NCI-H2081 treated with DMSO at 0.1 percent for 48 hours (cell line): Measurements from ENCODE around the gene NOL4L.

ENCODE experiments used
- DNase-seq: peaks from one replicate; lab custom pipeline; 2025; lab: John Stamatoyannopoulos, UW

The NOL4L gene

DNA sequence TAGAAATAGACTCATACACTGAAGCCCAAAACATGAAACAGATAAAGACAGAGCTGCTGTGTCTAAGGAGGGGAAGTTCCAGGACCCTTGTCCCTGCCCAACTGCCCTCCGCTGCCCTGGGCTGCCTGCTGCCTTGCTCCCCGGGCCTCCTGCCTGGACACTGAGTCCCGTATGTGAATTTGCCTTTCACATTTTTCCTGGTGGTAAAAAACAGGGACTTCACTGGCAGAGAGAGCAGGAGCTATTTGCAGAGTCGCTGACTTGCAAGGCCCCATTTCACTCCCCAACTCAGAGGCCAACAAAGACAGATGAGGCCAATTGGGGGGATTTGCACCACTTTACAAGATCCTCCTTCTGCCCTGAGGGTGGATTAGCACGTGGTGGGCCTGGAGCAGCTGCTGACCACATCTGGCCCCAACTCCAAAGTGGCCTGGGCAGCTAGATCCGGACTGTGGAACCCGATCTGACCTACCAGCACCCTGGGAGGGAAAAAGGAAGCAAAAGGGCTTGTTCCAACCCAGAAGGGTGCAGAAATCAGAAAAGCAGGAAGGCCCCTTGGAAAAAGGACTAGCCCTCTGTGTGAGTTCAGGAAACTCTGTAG lies 61.4 kb downstream of the NOL4L start:
- no peak for DNase-seq

DNA sequence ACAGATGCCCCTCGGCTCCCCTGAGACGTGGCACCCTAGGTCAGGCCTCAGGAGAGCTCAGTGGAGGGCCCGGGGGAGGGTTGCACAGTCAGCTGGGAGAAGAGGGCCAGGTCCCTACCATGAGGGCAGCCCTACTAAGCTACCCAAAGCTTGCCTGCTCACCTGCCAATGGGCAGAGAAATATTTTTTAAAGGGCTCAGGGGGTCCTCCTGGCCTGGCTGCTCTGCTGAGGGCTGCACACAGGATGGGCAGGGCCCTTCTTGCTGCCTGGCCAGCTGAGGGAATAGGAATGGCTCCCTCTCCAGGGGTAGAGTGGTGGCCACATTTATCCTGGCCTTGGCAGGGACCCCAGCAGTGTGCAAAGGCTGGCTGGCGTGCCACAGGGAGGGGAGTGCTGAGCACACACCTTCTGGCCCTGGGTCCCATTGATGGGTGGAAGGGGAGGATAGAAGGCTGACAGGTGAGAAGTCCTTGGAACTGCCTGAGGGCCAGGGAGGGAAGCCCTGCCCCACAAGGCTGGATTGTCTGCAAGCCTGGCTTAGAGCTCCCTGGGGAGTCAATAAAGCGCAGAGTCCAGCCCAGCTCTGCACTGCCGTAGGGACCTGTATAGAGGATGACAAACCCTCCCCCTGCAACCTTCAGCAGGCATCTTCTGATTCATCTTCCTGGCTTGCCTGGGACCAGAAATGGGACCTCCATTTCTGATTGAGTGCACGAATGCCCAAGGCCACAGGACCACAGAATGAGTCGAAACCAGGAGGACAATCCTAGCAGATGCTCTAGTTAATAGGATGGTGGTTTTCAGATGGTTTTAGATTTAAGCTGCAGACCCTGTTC lies 62.1 kb downstream of the NOL4L start:
- no peak for DNase-seq

DNA sequence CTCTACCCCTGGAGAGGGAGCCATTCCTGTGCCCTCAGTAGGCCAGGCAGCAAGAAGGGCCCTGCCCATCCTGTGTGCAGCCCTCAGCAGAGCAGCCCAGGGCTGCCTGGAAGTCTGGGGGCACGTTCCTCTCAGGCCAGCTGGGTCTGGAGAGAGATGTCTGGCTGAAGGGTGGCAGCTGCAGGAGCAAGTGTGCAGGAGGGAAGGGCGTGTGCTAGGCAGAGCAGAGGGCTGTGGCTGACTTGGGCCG lies 62.7 kb downstream of the NOL4L start:
- no peak for DNase-seq

DNA sequence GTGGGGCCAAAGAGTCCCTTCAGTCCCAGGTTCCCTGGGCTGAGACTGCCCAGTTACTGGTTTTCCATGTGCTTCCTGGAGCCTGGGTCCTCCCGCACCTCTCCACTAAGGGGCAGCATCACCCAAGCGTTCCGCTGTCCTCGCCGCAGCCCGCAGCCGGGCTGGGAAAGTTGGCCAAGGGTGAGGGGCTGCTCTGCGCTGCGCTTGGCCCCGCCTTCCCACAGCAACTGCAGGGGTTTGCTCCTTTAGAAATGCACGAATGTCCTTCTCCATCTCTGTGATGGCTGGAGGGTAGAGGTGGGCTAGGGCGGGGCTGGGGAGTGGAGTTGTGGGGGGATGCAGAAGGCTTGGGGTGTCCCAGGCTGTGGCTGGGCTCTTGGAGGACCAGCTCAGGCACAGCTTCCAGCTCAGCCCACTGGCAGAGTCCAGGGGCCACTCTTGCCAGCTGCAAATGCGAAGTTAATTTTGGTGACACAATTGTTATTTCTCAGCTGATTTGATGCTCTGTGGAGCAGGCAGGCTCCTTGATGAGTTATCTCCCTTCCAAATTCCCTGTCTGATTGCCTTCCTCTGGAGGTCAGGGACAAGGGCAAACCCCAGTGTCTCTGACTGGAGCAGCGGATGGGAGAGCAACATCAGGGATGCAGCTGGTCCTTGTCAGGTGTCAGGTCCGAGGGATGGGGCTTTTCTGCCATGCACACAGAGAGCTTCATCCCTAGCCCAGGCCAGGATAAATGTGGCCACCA lies 63.2 kb downstream of the NOL4L start:
- DNase-seq, result no peak

DNA sequence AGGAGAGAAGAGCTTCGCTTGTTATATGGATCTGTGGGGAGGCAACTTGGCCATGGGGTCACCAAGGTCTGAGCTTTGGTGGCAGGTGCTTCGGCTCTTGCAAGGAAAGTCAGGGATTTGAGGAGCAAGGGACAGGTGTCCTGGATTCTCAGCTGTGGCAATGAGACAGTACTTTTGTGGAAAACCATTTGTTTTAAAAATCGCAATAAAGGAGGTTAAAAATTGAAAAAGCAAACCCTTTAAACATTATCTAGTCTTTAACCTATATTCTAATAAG lies 64.3 kb downstream of the NOL4L start:
- no peak for DNase-seq

DNA sequence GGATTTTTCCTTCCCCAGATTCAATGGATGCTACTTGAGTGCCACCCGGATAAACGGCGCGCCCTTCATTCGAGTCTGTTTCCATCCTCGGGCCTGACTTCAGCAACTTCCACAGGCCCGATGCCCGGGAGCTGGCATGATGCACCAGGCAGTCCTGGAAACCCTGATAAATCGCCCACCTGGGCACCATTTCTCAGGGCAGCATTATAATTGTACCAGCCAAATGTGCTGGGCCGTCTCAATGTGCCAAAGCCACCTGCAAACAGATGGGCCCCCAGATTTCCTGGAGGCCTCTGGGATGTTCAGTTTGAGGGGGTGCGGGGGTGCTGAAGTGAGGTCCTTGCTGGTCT lies 65.8 kb downstream of the NOL4L start:
- DNase-seq, result no peak

DNA sequence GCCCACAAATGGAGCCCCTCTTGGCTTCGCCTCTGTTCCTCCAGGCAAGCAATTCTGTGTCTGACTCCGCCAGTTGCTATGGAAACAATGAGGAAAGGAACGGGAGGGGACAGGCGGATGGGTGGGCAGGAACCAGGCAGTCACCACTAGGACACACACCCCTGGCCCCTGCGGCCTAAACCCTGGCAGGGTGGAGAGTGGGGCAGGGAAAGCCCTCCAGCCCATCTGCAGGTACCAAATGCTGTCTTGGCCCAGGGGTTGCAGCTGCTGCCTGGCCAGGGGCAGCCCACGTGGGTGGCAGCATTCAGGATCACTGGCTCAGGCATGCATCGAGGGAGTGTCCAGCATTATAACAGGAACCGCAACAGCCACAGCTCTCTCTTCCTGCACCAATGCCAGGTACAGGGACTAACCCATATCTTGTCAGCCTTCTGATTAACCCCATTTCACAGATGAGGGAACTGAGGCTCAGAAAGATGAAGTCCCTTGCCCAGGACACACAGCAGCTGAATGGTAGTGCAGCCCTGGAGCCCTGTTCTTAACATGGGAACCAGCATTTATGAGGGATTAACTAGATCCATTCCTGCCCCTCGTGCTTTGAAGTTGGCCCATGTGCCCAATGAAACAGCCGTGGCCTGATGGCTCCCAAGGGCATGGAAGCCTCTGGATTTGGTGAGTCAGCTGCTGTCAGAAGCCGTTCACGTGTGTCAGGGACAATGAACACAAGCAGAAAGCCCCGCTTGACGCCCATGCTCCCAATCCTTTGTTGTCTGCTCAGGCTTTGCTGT lies 66.3 kb downstream of the NOL4L start:
- DNase-seq, result no peak

DNA sequence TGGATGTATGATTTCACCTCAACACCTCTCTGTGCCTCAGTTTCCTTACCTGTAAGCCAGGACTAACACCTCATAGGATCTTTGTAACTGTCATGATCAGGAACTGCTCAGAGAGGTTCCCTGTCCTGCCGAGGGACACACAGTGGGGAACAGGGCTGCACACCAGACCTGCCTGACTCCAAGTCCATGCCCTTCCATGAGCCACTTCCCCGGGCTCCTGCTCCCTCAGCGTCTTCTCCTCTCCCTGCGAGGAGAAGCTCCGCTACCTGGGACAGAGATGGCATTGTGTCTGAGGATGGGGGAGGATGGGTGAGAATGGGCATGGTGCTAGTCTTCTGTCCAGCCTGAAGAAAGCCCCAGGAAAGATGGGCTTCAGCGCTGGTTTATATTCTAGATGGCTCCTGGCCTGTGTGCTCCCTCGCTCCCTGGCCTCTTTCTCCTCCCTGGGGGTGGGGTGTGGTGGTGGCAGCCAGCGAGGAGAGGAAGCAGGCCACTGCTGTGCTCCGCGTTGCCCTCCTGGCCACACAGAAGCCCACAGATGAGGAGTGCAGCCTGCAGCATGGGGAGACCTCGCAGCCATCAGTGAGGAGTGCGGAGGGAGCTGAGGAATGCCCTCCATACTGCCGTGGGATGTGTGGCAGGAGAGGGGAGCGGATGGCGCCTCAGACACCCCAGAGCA lies 67.1 kb downstream of the NOL4L start:
- DNase-seq, result no peak

DNA sequence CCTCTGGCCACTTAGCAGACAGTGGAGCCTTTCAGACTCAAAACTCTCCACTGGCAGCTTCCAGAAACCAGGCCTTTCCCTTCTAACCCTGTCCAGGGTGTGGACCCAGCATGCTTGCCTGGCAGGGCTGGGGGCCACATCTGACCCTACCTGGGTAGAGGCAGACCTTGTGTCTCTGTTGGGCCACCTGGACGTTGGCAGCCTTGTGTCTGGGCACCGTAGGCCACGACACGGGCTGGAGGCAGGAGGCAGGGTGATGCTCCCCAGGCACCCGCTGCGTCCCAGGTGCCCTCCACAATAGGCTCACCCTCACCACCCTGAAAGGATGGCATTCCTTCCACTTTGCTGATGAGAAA lies 67.6 kb downstream of the NOL4L start:
- no peak for DNase-seq

DNA sequence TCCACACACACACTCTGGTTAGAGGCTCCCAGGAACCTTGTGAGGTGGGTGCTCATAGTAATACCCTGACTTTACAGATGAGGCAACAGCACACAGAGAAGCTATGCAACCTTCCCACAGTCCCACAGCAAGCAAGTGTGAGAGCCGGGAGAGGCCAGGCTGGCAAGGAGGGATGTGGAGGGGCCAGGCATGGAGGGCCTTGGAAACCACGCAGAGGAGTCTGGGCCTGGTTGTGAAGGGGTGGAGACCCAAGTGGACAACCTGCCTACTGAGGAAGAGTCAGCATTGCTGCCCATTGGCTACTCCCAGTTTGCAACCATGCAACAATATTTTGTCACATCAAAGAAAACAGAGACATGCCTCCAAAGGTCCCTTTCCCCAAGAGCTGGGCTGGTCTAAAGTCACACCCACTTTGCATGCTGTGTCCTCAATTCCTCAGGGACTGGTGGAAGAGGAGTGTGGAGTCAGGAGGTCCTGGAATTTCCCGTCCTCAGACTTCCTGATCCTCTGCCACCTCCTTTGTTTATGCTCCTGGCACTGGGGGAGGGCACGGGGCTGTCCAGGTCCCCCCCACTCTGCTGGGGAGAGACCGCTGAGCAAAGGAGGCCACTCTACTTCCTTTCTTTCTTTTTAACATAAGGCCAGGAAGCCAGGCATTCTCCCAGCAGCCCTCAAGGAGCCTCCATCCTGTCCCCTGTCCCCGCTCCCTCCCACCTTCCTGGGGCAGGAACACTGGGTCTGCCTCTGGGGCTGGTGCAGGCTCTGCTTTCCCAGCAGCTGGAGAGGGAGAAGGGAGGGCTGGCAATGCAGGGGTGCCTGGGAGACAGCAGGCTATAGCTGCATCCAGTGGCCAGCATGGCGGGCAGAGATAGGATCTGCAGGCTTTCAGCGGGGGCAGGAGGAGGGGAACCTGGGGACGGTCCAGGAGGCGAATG lies 68.3 kb downstream of the NOL4L start:
- DNase-seq, result no peak

DNA sequence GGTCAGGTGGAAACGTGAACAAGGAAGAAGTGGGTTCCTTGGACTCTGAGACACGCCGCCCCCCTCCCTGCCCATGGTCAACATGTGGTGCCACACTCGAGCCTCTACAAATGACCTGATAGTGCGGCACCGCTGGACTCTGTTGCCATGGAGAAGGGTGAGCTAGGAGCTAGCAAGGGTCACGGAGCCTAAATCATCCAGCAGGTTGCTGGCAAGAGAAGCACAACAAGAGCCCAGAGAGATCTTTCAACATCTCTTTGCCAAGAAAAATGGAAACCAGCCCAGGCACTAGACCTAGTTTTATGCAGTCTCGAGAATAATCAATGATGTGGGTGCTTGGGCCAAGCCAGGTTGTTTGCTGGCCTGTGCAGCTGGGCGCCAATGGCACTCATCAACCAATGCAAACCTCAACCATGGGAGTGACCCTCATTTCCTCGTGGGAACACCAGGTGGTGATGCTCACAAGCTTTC lies 69.5 kb downstream of the NOL4L start:
- DNase-seq, result no peak

DNA sequence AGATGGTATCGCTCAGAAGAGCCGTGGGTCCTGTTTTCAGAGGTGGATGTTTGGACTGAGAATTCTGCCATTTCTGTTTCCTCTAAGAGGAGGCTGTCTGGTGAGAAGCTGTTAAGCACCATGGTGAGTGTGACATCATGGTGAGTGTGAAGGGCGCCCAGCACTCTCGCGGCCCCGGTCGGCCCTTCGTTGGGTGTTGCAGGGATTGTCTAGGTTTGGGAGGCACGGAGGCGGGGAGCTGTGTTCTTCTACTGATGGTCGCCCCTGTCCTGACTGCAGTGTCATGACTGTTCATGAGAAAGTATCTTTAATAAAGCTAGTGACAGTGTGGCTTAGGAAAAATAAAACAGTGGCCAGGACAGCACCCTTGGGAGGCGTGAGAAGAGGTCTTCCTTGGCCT lies 70.4 kb downstream of the NOL4L start:
- no peak for DNase-seq

DNA sequence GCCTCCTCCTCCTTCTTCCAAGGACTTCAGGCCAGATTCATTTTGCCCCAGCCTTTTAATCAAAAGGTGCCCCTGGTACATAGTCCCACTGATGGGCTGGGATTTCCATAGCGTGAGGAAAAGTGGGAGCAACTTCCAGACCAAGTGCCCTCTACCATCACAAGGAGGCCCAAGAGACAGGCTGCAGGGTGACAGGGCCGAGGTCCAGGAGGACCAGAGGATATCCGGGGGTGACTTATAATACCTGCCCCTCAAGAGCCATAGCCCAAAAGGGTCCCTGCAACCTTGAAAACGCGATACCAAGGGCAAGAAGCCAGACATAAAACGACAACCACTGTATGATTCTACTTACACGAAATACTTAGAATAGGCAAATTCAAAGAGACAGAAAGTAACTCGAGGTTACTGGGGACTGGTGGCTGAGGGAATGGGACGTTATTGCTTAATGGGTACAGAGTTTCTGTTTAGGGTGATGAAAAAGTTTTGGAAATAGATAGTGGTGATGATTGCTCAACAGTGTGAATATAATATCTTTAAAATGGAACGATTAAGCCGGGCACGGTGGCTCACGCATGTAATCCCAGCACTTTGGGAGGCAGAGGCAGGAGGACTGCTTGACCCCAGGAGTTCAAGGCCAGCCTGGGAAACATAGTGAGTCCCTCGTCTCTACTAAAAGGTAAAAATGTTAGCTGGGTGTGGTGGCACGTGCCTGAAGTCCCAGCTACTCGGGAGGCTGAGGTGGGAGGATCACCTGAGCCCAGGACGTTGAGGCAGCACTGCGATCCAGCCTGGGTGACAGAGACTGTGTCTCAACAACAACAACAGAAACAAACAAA lies 71.9 kb downstream of the NOL4L start:
- DNase-seq, result no peak

DNA sequence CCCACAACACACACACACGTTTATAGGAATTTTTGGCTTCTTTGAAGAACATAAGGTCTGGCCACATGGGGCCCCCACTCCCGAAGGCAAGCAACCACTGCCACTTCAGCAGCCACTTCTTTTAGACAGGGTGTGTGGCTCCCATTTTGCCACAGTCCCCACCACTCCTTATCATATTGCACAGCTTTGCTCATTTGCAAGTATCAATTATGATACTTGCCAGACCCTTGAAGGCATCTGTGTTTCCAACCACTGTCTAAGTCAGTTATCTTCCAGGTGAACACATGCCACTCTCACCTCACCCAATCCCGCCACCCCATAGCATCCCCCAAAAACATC lies 73.1 kb downstream of the NOL4L start:
- DNase-seq, result no peak

DNA sequence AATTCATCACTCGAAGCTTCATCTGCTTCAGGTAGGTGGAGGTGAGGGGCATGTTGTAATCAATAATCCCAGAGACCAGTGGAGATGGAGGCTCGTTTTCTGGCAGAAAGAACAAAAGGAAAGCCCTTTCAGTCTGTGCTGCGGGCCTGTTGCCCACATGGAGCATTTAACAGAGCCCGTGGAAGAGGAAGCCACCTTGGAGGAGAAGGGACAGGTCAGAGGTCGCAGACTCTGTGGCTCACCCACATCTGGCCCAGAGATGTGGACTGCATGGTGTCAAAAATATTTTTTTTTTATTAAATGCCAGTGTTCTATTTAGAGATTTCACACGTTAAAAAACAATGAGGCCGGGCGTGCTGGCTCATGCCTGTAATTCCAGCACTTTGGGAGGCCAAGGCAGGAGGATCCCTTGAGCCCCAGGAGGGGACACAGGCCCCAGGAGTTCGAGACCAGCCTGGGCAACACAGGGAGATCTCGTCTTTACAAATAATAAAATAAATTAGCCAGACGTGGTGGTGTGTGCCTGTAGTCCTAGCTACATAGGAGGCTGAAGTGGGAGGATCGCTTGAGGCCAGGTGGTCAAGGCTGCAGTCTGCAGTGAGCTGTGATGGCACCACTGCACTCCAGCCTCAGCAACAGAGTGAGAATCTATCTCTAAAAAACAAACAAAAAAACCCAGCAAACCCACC lies 73.6 kb downstream of the NOL4L start:
- DNase-seq, result no peak

DNA sequence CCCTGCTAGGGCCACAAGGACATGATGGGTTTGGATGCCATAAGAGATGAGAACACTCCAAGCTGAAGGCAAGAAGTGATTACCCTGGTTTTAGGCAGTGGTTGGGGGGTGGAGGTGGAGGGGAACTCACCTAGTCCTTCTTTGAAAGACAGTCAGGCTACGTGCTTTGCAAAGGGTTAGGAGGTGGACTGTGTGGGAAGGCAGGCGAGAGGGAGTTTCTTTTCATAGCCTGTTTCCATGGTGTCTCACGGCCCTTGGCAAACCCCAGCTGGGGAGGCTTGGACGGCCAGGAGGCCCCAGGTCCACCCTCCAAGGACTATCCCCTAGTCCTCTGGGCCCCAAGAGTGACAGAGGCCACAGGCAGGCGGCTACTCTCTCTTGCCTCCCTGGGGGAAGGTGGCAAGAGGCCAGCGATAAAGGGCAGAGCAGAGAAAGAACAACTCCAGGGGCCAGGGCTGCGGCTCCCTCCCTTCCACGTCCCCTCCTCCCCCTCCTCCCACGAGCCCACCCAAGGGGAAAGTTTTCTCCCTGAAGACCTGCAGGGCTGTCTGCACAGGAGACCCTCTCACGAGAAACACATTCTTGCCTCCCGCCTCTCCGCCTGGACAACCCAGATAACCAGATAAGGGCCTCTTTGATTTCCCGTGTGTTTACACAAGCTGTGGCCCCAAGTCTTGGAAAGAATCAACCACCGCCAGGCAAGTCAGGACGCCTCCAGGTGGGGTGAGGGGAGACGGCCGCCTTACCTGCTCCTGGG lies 74.4 kb downstream of the NOL4L start:
- DNase-seq, result no peak

DNA sequence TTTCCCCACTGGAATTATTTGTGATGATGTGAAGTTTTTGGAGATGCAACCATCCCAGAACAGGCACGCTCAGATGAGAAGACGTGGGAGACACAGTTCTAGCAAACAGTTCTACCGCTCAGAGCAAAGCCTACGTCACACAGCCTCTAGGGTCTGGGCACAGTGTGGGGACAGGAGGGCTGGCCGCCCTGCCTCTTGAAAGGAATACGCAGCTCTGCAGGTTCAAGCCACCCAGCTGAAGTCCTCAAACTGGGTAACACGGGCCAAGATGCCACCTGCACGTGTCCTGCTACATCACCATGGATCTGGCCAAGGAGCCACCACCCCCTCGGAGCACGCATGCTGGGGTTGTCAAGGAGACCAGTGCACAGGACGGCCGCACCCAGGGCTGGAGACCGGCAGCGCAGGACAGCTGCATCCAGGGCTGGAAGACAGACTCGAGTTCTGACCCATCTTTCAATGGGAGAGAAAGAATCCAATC lies 75.0 kb downstream of the NOL4L start:
- no peak for DNase-seq

DNA sequence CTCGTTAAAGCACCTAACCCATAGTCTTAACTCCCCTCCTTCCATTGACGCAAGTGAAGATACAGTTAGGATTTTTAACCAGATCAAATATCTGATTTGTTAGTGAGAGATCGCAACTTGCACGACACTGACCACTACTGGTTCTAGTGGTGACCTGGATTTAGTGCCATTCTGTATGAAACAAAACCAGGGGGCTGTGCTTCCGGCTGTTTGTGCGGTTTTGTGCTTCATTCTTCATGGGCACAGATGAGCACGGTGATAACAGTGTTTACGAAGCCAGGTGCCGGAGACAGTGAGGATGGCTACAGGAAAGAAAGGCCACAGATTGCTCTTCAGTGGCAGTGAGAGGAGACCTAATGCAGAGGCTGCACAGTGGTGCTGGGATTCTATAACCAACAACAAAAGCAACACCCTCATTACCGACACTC lies 75.5 kb downstream of the NOL4L start:
- DNase-seq, result no peak

DNA sequence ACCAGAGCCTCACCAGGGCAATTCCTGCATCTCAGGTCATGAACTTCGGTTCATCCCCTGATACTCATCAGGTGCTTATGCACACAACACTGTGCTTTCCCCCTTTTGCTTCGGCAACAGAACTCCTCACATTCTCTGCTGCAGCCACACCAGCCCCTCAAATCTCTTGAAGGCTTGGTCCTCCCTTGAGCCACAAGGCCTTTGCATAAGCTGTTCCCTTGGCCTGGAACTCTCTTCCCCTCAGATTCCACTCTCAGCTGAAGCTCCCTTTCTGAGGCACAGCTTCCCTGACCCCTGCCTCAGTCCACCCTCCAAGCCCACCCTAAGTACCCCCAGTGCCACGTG lies 76.4 kb downstream of the NOL4L start:
- no peak for DNase-seq
